HG03039 (cell line): ENCODE measurements around the gene SAMD13.
"Not testable (repeated sequence)": the region's sequence is repeated elsewhere in the genome, so short reads cannot be mapped to it uniquely, and the experiment has no call there.

Experiments
- ATAC-seq: cut with Tn5 transposase; IDR thresholded peaks from one replicate; pipeline ENCODE4 v1.9.1; 2021; ENCODE audit warnings: mild to moderate bottlenecking, moderate library complexity; ENCODE audit not compliant: unreplicated experiment

SAMD13 gene

DNA sequence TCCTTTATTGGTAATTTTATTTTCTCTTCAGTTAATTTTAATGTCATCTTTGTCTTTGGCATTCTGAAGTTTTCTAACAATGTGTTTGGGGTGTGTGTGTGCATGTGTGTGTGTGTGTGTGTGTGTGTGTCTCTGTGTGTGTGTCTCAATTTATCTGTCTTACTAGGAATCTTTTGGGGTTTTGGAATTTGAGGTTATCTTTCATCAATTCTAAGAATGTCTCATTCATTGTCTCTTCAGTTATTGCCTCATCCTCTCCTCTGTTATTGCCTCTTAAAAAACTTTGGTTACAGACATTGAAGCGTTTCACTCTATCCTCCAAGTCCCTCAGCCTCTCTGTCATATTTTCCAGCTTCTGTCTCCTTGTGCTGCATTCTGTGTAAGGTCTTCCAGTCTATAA, 18.1 kb upstream of the SAMD13 start:
- no peak for ATAC-seq

DNA sequence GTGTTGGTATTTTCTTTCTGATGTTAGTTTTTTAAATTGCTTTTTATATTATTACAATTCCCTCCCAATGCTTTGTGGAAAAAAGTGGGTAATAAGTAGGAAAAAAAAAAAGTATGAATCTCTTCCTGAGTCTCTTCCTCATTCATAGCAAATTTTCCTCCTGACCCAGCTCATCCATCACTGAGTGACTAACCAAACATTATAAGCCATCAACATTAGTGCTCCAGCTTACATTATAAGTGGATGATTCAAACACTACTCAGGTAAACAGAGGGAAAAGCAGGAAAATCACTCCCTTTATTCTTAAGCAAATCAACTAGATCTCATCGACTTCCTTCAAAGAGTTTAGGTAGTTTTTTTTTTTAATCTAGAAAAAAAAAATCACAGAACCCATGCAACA, 15.4 kb upstream of the SAMD13 start:
- no peak for ATAC-seq

- not testable (repeated sequence) for ATAC-seq
Measured at GRCh38 chr1:84287389-84287788, 14.1 kb upstream of the SAMD13 start.

DNA sequence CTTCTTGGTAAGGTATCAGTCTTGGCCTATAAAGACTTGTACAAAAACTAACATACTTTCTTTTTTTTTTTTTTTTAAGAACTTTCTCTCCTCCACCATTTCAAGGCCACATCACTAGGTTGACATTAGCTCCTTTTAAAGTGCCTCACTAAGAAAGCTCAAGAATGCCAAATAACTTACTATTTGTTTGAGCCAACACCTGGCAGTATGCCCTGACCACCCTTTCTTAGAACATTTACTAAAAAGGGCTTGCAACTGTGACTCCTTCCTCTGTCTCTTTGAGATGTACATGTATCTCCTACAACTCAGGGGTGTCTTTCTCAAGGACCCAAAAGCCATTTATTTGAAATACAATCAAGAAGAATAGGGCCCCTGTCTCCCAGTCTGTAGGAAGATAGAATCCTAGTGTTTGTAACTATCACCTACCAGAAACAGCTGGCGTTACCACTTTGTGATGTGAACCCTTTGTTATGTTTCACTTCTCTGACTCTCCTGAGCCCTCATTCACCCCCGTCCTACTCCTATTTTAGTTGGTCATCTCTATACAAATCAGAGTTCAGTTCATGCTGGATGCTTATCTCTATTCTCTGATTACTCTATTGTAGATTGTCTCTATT, 12.2 kb upstream of the SAMD13 start:
- no peak for ATAC-seq

GRCh38 chr1:84291882-84292655, 9.4 kb upstream of the SAMD13 start:
- no peak for ATAC-seq

DNA sequence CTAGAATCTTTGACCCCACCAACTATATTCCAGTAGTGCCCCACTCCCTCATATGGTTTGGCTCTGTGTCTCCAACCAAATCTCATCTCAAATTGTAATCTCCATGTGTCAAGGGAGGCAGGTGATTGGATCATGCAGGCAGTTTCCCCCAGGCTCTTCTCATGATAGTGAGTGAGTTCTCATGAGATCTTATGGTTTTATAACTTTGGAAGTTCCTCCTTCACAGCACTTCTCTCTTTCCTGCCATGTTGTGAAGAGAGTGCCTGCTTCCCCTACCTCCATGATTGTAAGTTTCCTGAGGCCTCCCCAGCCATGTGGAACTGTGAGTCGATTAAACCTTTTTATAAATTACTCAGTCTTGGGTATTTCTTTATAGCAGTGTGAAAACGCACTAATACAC, 7.7 kb upstream of the SAMD13 start:
- ATAC-seq: no peak

DNA sequence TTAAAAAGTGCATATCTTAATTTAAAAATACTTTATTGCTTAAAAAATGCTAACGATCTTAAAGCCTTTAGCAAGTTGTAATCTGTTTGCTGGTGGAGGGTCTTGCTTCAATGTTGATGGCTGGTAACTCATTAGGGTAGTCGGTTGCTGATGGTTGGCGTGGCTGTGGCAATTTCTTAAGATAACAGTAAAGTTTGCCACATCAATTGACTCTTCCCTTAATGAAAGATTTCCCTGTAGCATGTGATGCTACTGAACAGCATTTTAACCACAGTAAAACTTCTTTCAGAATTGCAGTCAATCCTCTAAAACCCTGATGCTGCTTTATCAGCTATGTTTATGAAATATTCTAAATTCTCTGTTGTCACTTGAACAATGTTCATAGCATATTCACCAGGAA, 6.8 kb upstream of the SAMD13 start:
- no peak for ATAC-seq

- ATAC-seq: no peak
Measured at GRCh38 chr1:84297546-84298244, 3.8 kb upstream of the SAMD13 start.

GRCh38 chr1:84298328-84298683, 3.2 kb upstream of the SAMD13 start:
- peak; percentile 58 for ATAC-seq

- peak; percentile 35 for ATAC-seq
Measured at GRCh38 chr1:84298684-84299535, 2.6 kb upstream of the SAMD13 start.

DNA sequence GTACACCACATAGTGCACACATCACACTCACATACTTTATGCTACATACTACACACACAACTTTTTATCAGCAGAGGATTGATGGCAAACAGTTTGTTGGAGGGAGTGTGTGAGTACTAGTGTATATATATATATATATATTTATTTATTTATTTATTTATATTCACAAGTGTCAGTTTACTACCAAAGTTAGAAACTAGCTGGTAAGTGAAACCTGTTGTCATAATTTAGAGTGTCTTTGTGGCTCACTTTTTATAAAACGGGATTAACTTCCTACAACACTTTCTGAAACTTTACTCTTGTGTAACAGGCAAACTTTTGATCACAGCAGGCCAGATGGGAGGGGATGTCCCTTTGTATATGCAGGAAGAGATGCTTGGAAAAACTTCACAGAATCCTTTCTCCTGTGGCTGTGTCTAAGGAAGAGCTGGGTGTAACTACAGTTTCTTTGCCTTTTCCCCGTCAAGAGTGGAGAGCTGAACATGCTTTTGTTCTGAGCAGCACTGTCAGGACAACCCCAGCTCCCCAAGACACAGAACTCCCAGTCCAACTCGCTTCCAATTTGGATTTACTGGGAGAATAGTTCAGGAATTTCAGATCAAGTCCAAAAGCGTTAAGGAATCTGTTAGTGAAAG, 1.9 kb upstream of the SAMD13 start:
- no peak for ATAC-seq

GRCh38 chr1:84300501-84300900, 1.0 kb upstream of the SAMD13 start:
- no peak for ATAC-seq

DNA sequence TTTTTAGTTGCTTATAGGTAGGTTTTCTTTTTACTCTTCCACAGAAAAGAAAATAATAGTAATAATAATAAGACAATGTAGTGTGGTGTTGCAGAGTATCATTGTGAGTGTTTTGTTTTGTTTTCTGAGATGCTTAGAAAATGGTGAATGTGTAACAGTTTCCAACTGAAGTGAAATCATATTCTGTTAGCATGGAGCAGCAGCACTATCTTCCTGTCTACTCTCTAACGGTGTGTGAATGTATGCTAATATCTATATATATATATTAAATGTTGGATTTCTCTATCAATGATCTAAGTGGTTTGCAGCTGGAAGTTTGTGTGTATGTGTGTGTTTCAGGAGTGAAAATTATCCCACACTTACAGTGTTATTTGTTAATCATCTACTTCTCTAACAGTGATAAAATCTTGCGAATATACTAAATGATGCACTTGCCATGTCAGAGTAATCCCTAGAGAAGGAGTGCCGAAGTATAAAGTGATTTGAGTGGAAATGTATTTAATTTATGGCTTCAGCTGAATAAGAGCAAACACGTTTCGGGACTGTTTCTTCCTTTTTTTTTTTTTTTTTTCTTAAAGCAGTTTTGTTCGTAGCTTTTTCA, 377 bp downstream of the SAMD13 start:
- ATAC-seq: no peak

GRCh38 chr1:84303314-84303830, 1.9 kb downstream of the SAMD13 start:
- ATAC-seq: no peak

DNA sequence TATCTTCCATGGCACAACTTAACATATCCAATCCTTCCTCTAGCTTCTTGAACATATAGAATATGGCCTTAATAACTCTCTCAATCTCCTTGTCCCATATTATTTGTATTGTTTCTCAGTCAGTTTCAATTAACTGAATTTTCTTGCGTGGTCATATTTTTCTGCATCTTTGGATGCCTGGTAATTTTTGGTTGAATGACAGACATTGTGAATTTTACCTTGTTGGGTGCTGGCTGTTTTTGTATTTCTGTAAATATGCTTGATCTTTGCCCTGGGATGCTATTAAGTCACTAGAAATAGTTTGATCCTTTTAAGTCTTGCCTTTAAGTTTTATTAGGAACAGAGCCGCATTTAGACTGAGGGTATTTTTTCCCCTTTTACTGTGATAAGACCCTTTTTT, 5.9 kb downstream of the SAMD13 start:
- no peak for ATAC-seq

DNA sequence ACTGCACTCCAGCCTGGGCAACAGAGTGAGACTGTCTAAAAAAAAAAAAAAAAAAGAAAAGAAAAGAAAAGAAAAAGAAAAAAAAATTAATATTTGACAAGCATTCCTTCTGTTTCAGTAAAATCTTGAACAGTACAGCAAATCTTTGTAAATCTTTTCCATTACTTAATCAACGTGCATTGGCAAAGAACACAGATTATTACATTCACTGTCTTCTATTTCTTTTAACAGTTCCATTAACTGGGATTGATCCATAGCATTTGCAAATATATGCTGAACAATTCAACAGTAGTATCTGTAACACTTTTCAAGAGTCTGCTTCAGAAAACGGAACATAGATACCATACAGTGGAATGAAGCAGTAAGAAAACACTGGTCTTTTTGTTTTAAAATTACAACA, 9.8 kb downstream of the SAMD13 start:
- ATAC-seq: no peak

GRCh38 chr1:84319662-84320061, 18.2 kb downstream of the SAMD13 start:
- no peak for ATAC-seq

DNA sequence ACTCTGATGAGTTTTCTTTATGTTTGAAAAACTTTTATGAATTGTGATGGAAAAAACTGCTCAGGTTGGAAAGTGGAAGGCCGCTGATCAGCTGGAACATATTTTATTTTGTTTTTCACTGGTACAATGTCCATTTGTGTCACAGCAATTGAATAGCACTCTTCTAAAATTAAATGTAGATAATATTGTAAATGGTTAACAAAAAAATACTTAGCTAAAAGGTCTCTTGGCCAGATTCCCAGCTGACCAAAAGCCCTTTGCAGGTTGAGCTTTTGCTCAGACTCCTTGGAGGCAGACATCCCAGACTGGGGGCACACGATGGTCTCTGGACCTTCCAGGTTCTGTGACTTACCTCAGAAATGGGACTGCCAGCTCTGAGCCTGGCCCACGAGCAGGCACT, 26.3 kb downstream of the SAMD13 start:
- ATAC-seq: no peak

DNA sequence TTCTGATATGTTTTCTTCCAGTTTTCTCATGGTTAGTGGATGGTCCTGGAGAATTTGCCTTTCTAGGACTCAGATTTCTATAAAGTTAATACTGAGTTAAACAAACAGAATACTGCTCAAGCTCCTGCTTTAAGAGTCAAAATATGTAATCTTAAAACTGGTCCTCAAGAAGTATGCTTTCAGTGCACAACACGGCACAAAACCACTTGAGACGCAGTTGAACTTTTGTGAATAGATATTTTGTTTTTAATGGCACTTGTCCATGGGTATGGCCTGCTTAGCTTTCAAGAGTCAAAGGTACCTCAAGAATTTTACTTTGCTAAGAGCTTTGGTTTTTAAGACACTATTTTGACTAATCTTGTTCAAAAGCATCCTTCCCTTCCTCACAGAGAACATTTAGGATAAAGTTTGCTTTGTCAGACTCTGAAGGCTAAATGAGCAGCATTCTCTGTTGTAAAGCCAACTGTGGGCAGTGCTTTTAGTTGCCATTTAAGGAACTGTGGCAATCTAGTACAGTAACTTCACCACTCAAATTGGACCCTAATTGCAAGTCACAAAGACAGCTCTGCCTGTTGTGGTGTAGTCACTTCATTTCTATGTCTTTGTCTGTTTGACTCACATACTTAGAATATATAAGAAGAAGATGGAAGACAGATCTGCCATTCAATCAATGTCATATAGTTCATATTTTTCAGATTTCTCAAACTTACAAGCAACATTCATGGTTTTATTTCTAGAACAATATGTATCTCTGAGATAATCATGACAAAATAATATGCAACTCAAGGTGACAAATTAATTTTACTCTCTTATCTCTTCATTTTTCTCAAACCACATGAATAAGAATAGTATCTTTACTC, 28.8 kb downstream of the SAMD13 start:
- ATAC-seq: no peak
